K562 (cell line): ENCODE measurements around the gene WDR83. TPM values are rescaled to one million over a fixed set of nuclear protein-coding genes. Genes with fewer than 3 reads are reported as not detected.

Source experiments
- ADNP ChIP-seq: fragments of 200-800 bp; sonication (Bioruptor generic); IDR thresholded peaks from 2 replicates; pipeline ENCODE4 v1.6.1; 2016; ENCODE audit warnings: missing genetic modification characterization, missing compliant biosample characterization
- ATF1 ChIP-seq, 2 experiments: fragments of 450-650 bp in 1 of 2; IDR thresholded peaks; 2 replicates each; pipeline ENCODE4 v1.6.1; 2016; ENCODE audit warnings: missing compliant biosample characterization in 1 of 2, missing genetic modification characterization in 1 of 2
- ATF3 ChIP-seq, 2 experiments: fragments of 450-650 bp in 1 of 2; sonication (generic) in 1 of 2; formaldehyde crosslinking in 1 of 2; IDR thresholded peaks in 1 of 2; conservative IDR thresholded peaks in 1 of 2; 2 replicates each; pipeline versions ENCODE4 v1.6.1 to v1.8.1; 2016 to 2023; ENCODE audit warnings: mild to moderate bottlenecking in 2 of 2, moderate library complexity in 2 of 2, inconsistent platforms in 1 of 2, missing genetic modification reagents in 1 of 2
- BCOR ChIP-seq: fragments of 450-650 bp; IDR thresholded peaks from 2 replicates; pipeline ENCODE4 v1.6.1; 2016
- EZH2 ChIP-seq: IDR thresholded peaks from 2 replicates; pipeline ENCODE4 v1.6.1; 2012; ENCODE audit warnings: low read depth, mild to moderate bottlenecking, inconsistent platforms, low read length, borderline replicate concordance
- HBP1 ChIP-seq: fragments of 450-650 bp; formaldehyde crosslinking; IDR thresholded peaks from 2 replicates; pipeline ENCODE4 v1.4.0; 2022; ENCODE audit warnings: missing genetic modification characterization
- MBD1 ChIP-seq: fragments of 250-450 bp; sonication (Bioruptor Pico); IDR thresholded peaks from 2 replicates; pipeline ENCODE4 v1.8.0; 2022; ENCODE audit warnings: inconsistent platforms
- PHF8 ChIP-seq: fragments of 200-600 bp; sonication (generic); IDR thresholded peaks from 2 replicates; pipeline ENCODE4 v1.6.1; 2012; ENCODE audit warnings: mixed run types, mild to moderate bottlenecking, inconsistent platforms, low read length, moderate library complexity, borderline replicate concordance
- STAT5B ChIP-seq: fragments of 250-450 bp; sonication (Bioruptor Pico); IDR thresholded peaks from 2 replicates; pipeline ENCODE4 v1.8.0; 2021; ENCODE audit warnings: mild to moderate bottlenecking, inconsistent platforms
- TAF1 ChIP-seq: IDR thresholded peaks from 2 replicates; pipeline ENCODE4 v1.6.1; 2011; ENCODE audit warnings: mild to moderate bottlenecking, low read length, moderate library complexity; ENCODE audit not compliant: insufficient read depth, control insufficient read depth, severe bottlenecking; ENCODE audit errors: extremely low read depth
- TEAD1 ChIP-seq, 2 experiments: fragments of 450-650 bp in 1 of 2; sonication (generic) in 1 of 2; formaldehyde crosslinking; IDR thresholded peaks; 2 replicates each; pipeline versions ENCODE4 v1.4.0 to v1.8.0; 2020 to 2022; ENCODE audit warnings: mild to moderate bottlenecking in 2 of 2, missing genetic modification reagents in 1 of 2
- THRA ChIP-seq: fragments of 450-650 bp; IDR thresholded peaks from 2 replicates; pipeline ENCODE4 v1.6.1; 2017; ENCODE audit warnings: mild to moderate bottlenecking, moderate library complexity
- ZBED1 ChIP-seq: IDR thresholded peaks from 2 replicates; pipeline ENCODE4 v1.6.1; 2014
- ZKSCAN3 ChIP-seq: fragments of 250-450 bp; sonication (Bioruptor Pico); IDR thresholded peaks from 2 replicates; pipeline ENCODE4 v1.4.0; 2020
- ZMIZ1 ChIP-seq, 2 experiments: fragments of 150-350 bp in 1 of 2; IDR thresholded peaks; 2 replicates each; pipeline ENCODE4 v1.6.1; 2012 to 2016; ENCODE audit warnings: low read depth in 2 of 2, low read length in 2 of 2, mild to moderate bottlenecking in 1 of 2, moderate library complexity in 1 of 2
- ZNF253 ChIP-seq: fragments of 250-450 bp; sonication (Bioruptor Pico); conservative IDR thresholded peaks from 2 replicates; pipeline ENCODE4 v1.6.1; 2021; ENCODE audit warnings: mild to moderate bottlenecking
- ZNF445 ChIP-seq: fragments of 250-450 bp; sonication (Bioruptor Pico); IDR thresholded peaks from 2 replicates; pipeline ENCODE4 v1.4.0; 2020; ENCODE audit warnings: low read depth, mild to moderate bottlenecking, moderate library complexity
- polyA plus RNA-seq, 8 experiments: library from polyadenylated mRNA; depleted of rRNA in 4 of 8; stranded (reverse) in 5 of 8; unstranded in 3 of 8; fragments of >200 nt; fragmentation: Nextera tagmentation in 2 of 8; fragmentation: Illumina TruSeq in 1 of 8; extraction: Ambion mirVana in 2 of 8; extraction: Trizol in 1 of 8; gene quantifications; 2 replicates each; pipeline versions ENCODE4 v1.2.1 to v1.2.3, GENCODE V29; 2011 to 2014; ENCODE audit warnings: inconsistent platforms in 1 of 8, missing spikeins in 1 of 8
- total RNA-seq, 7 experiments: library from RNA; depleted of rRNA in 6 of 7; stranded (reverse); fragments of >200 nt in 6 of 7; fragmentation: Illumina TruSeq in 2 of 7; extraction: Trizol in 2 of 7; gene quantifications; 2 replicates each; pipeline versions ENCODE4 v1.2.1 to v1.2.3, GENCODE V29; 2011 to 2021; ENCODE audit warnings: low replicate concordance in 1 of 7

The WDR83 gene
- total and polyA plus RNA-seq, 9 of the 15 experiments (the other 6 are each of a cell fraction or from before 2014, with no cell fraction given) = 0.52 to 21.3 (median 4.2) TPM

- TF ChIP-seq THRA = no peak
- TF ChIP-seq HBP1 (CRISPR knock-in tag) = peak; percentile 77
- TF ChIP-seq ZKSCAN3 (CRISPR knock-in tag) = no peak
- no peak for TF ChIP-seq ZBED1
- TF ChIP-seq ADNP (tag) = no peak
- TF ChIP-seq ZNF253 = no peak
- no peak for TF ChIP-seq STAT5B (CRISPR knock-in tag)
- peak; percentile 28; the same call in 1 of the 2 replicates for TF ChIP-seq PHF8
- peak; percentile 69; the same call in 1 of the 2 replicates for TF ChIP-seq BCOR
- TF ChIP-seq TAF1 = peak; percentile 78
- TF ChIP-seq ZMIZ1 (IDR thresholded peaks at IDR 0.05; ENCODE audit: low read depth in 2 of 2, low read length in 2 of 2) = no peak
- no peak for TF ChIP-seq ATF1 (CRISPR knock-in tag; IDR thresholded peaks at IDR 0.05)
- peak; percentile 84 for TF ChIP-seq ATF1 (tag; IDR thresholded peaks at IDR 0.05)
- peak in 1 of 2 experiments; percentile 63; a peak in 1 of 4 replicates for TF ChIP-seq TEAD1 (CRISPR knock-in tag; IDR thresholded peaks at IDR 0.05)
- peak; percentile 50; the same call in 1 of the 2 replicates for TF ChIP-seq ATF3 (IDR thresholded peaks at IDR 0.05)
- TF ChIP-seq ATF3 (CRISPR knock-in tag; conservative IDR thresholded peaks at IDR 0.05) = no peak
- TF ChIP-seq ZNF445 (CRISPR knock-in tag) = no peak
- no peak for TF ChIP-seq EZH2
- no peak for TF ChIP-seq MBD1
These were observed 56.2 kb downstream of the WDR83 start (continued) for GRCh38 chr19:12722566-12723380.
